Karpas-422 (cell line): Measurements from ENCODE around the gene RBKS. TPM values are rescaled to one million over a fixed set of nuclear protein-coding genes. Genes with fewer than 3 reads are reported as not detected.

Experiments
- DNase-seq: peaks from one replicate; pipeline ENCODE4 v3.0.0-alpha.2; 2015
- H2AFZ ChIP-seq: fragments of 200-600 bp; sonication (generic); 2 replicates; pipeline ENCODE4 v1.6.1; 2014; ENCODE audit warnings: antibody characterized with exemption, low read length, mixed read lengths
- H3K27ac ChIP-seq: fragments of 200-600 bp; sonication (generic); 2 replicates; pipeline ENCODE4 v1.5.1; 2014; ENCODE audit warnings: mild to moderate bottlenecking, low read length, moderate library complexity
- H3K27me3 ChIP-seq: fragments of 200-600 bp; sonication (generic); 2 replicates; pipeline ENCODE4 v1.6.1; 2014; ENCODE audit warnings: low read length, mixed read lengths
- H3K36me3 ChIP-seq: fragments of 200-600 bp; sonication (generic); 2 replicates; pipeline ENCODE4 v1.6.1; 2014; ENCODE audit warnings: low read length, mixed read lengths; ENCODE audit not compliant: insufficient read depth
- H3K4me1 ChIP-seq: fragments of 200-600 bp; sonication (generic); 2 replicates; pipeline ENCODE4 v1.6.1; 2014; ENCODE audit warnings: mild to moderate bottlenecking, low read length, mixed read lengths
- H3K4me2 ChIP-seq: fragments of 200-600 bp; sonication (generic); 2 replicates; pipeline ENCODE4 v1.6.1; 2014; ENCODE audit warnings: low read length, low read depth, mild to moderate bottlenecking; ENCODE audit not compliant: poor library complexity, severe bottlenecking
- H3K4me3 ChIP-seq: fragments of 200-600 bp; sonication (generic); 2 replicates; pipeline ENCODE4 v1.5.1; 2014; ENCODE audit warnings: mild to moderate bottlenecking, antibody characterized with exemption, low read length, mixed read lengths
- H3K79me2 ChIP-seq: fragments of 200-600 bp; sonication (generic); 2 replicates; pipeline ENCODE4 v1.6.1; 2014; ENCODE audit warnings: mild to moderate bottlenecking, low read length, mixed read lengths
- H3K9ac ChIP-seq: fragments of 200-600 bp; sonication (generic); 2 replicates; pipeline ENCODE4 v1.6.0; 2014; ENCODE audit warnings: low read length
- H3K9me2 ChIP-seq: fragments of 200-600 bp; sonication (generic), shearing (Covaris generic); replicated peaks from 2 replicates; pipeline ENCODE4 v1.6.0; 2014; ENCODE audit warnings: mild to moderate bottlenecking, low read length, moderate library complexity; ENCODE audit not compliant: insufficient read depth
- H3K9me3 ChIP-seq: fragments of 300-700, 200-600 bp; sonication (generic); 2 replicates; pipeline ENCODE4 v1.6.1; 2014; ENCODE audit warnings: low read length, mixed read lengths
- H4K20me1 ChIP-seq: fragments of 200-600 bp; sonication (generic); 2 replicates; pipeline ENCODE4 v1.6.1; 2014; ENCODE audit warnings: mild to moderate bottlenecking, antibody characterized with exemption, low read length, low read depth; ENCODE audit not compliant: insufficient read depth
- total RNA-seq: library from RNA; depleted of rRNA; stranded (reverse); fragments of >200 nt; shearing (Covaris generic); gene quantifications from 2 replicates; pipeline ENCODE4 v1.2.3, GENCODE V29; 2014; ENCODE audit warnings: low replicate concordance; rRNA removed

RBKS gene
- 0.90 and 1.6 TPM in 2 replicates for total RNA-seq

DNA sequence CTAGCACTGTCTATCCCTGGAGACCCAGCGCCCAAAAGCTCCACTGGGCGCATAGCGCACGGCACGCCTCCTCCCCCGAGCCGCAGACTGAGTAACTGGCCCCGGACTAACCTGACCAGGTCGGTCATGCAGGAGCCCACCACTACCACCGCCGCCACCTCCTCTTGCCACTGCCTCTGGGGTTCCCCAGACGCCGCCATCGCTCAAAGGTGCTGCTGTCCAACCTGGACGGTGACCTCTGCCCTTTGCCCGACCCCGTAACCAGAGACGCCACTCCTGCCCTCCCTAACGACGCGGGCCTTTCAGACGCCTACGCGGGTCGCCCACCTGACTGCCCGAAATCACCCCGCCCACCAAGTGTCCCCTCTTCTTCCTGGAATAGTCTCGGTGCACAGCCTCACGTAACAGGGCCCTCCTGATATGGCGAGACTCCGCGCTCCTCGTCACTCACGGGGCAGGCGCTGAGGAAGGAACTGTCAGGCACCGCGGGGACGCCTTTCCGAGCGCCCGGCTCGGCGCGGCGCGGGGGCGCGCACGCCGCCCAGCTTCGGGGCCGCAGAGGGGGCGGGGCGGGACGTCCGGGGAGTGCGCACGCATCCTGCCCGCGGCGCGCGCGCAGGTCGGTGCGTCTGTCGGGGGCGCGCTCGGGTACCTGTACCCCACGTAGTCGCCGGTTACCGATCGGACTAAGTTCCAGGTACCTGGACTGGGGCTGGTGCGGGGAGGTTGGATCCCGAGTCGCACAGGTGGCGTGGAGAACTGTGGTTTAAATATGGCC lies at the start of gene RBKS, which contains the start of gene BABAM2:
TSS of gene RBKS (minus strand) at position 242 of the 778 bp plus-strand sequence. CDS start at position 200, 42 bp downstream.
TSS of gene BABAM2 (plus strand) at position 584 of the 778 bp plus-strand sequence. CDS start 3,828 bp downstream, outside the sequence.
- H3K27ac ChIP-seq: peak within 1 kb of the TSS; percentile 81
- H2AFZ ChIP-seq: peak within 1 kb of the TSS; percentile 86
- no peaks in the 10 kb centered on the region for H3K9me2 ChIP-seq
- H3K4me3 ChIP-seq: peak within 1 kb of the TSS; percentile 89
- peak within 1 kb of the TSS; percentile 87 for H3K9ac ChIP-seq
- no peaks in the 10 kb centered on the region for H3K27me3 ChIP-seq
- no peaks in the 10 kb centered on the region for H3K36me3 ChIP-seq
- H3K4me1 ChIP-seq: peaks cover 33% of the 10 kb centered on the region
- DNase-seq: peak; percentile 96
- H3K9me3 ChIP-seq: no peaks in the 10 kb centered on the region
- H3K79me2 ChIP-seq: peaks cover 26% of the 10 kb centered on the region
- H4K20me1 ChIP-seq: no peaks in the 10 kb centered on the region
- H3K4me2 ChIP-seq: peak within 1 kb of the TSS; percentile 98

DNA sequence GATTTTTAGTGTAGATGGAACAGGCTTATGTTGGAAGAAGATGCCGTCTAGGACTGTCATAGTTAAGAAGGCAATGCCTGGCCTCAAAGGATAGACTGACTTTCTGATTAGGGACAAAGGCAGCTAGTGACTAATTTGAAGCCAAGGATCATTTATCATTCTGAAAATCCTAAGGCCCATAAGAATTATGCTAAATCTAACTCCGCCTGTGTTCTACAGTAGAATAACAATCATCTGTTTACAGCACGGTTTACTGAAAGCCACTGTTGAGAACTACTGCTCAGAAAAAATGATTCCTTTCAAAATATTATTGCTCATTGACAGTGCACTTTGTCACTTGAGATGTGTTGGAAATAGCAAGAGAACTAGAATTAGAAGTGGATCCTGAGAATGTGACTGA lies 44.8 kb upstream of the RBKS start:
- Histone ChIP-seq H3K9me2 (no peaks in the 10 kb centered on the region), H3K79me2 (no peaks in the 10 kb centered on the region), H4K20me1 (no peaks in the 10 kb centered on the region), H3K36me3 (no peaks in the 10 kb centered on the region), H3K4me2 (no peak overlapping the region), H3K9me3 (no peaks in the 10 kb centered on the region), H2AFZ (no peak overlapping the region), H3K4me3 (no peak overlapping the region), H3K4me1 (no peaks in the 10 kb centered on the region), H3K27me3 (no peaks in the 10 kb centered on the region), H3K27ac (no peak overlapping the region), H3K9ac (no peak overlapping the region)
- no peak for DNase-seq

DNA sequence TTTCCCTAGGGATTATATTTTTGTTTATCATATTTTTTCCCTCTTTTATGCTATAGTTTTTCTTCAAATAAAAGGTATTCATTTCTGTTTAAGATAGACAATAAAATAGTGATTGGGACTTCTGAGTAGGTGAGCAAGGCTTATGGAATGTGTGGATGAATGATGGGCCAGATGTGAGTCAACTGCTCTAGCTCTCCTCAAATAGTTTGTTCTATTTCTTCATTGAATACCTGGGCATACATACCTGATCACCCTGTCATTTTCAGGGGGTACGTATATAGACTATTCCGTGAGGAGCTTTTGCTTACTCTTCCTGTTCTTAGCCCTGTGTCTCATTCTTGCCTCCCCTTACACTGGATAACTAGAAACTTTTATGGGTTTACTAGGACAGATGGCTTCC lies 42.2 kb upstream of the RBKS start:
- H3K9me3 ChIP-seq: no peaks in the 10 kb centered on the region
- no peak for DNase-seq
- no peaks in the 10 kb centered on the region for H3K79me2 ChIP-seq
- H3K9me2 ChIP-seq: no peaks in the 10 kb centered on the region
- H3K4me3 ChIP-seq: no peak overlapping the region
- no peak overlapping the region for H3K4me2 ChIP-seq
- no peak overlapping the region for H3K27ac ChIP-seq
- H4K20me1 ChIP-seq: no peaks in the 10 kb centered on the region
- H2AFZ ChIP-seq: no peak overlapping the region
- no peaks in the 10 kb centered on the region for H3K27me3 ChIP-seq
- no peaks in the 10 kb centered on the region for H3K4me1 ChIP-seq
- H3K9ac ChIP-seq: no peak overlapping the region
- H3K36me3 ChIP-seq: no peaks in the 10 kb centered on the region

DNA sequence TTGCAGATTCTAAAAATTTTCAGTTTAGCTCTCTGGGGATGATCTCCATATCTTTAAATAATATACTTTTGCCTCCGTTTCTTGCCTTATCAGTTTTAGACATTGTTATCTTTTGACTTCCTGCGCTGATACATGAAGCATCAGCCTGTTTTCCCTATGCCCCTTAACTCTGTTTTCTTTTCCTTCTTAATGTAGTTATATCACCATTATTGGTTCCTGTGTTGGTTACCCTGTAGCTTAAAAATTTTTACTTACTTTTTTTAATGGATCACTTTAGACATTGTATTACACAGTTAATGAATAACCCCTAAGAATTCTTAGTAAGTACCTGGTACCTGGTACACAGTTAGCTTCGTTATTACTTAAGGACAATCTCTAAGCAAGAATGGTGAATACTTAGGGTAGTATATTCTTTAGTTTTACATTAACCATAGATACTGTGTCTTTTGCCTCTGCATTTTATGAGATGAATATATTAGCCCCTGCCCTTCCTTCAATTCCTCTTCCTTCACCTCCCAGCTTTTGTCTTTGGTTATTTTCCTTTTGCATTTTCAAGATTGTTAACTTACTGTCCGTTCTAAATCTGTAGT lies 41.3 kb upstream of the RBKS start:
- H3K4me2 ChIP-seq: no peak overlapping the region
- no peak overlapping the region for H3K9ac ChIP-seq
- no peaks in the 10 kb centered on the region for H4K20me1 ChIP-seq
- no peak overlapping the region for H3K4me3 ChIP-seq
- no peak overlapping the region for H3K27ac ChIP-seq
- DNase-seq: no peak
- H3K27me3 ChIP-seq: no peaks in the 10 kb centered on the region
- H3K9me3 ChIP-seq: no peaks in the 10 kb centered on the region
- no peak overlapping the region for H2AFZ ChIP-seq
- H3K79me2 ChIP-seq: no peaks in the 10 kb centered on the region
- no peaks in the 10 kb centered on the region for H3K4me1 ChIP-seq
- no peaks in the 10 kb centered on the region for H3K9me2 ChIP-seq
- no peaks in the 10 kb centered on the region for H3K36me3 ChIP-seq

DNA sequence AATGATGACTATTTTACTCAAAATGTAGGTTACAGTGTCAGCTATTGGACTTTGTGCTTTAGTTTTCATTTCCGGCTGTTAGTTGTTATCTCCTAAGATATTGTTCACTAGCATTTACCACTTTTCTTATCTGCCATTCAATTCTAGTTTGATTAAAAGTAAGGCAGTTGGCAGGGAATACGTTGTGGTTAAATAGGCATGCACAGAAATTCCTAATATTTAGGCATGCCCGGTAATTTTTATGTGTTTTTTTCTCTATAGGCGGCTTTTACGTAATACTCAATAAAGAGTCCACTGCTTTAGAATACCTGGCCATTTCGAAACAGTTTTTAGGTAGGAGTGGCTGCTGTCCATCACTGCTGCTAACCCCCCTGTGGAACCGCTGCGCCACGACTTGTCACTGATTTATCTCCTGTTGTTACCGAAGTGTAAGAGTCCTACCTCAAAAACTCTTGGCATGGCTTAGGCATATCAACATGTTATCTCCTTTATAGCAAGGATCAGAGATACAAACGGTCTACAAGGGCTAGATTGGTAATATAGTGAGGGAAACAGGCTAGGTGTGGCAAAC lies 39.8 kb upstream of the RBKS start:
- Histone ChIP-seq H3K27ac (no peak overlapping the region), H2AFZ (no peak overlapping the region), H3K27me3 (no peaks in the 10 kb centered on the region), H3K9me2 (no peaks in the 10 kb centered on the region), H3K79me2 (no peaks in the 10 kb centered on the region), H3K4me3 (no peak overlapping the region), H4K20me1 (no peaks in the 10 kb centered on the region), H3K36me3 (no peaks in the 10 kb centered on the region), H3K4me2 (no peak overlapping the region), H3K4me1 (no peaks in the 10 kb centered on the region), H3K9me3 (no peaks in the 10 kb centered on the region), H3K9ac (no peak overlapping the region)
- no peak for DNase-seq

DNA sequence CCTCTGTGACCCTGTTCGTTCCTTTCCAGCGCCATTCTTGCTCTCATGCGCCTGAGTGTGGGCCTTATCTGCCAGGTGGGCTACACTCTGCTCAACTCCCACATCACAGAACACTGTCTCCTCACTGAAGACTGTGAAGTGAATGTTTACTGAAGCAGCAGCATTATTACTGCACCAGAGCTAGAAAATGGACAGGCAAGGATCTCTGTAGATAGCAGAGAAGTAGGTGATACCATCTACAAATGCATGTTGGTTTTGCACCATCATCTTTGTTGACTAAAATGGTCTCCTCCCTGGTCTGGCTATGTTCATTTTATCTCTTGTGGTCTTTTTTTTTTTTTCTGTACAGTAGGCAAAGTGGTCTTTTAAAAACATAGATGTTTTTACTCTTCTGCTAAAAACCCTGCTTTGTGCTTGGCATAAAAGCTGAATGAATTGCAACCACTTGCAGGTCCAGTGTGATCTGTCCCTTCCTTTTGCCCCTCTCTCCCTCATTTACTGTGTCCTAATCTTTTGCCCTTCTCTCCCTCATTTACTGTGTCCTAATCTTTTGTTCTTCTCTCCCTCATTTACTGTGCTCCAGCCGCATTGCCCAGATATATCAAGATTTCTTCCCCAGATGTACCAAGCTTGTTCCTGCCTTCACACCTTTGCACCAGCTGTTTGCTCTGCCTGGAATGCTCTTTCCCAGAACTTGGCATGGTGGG lies 35.7 kb upstream of the RBKS start:
- no peak overlapping the region for H3K27ac ChIP-seq
- H3K4me3 ChIP-seq: no peak overlapping the region
- H3K27me3 ChIP-seq: no peaks in the 10 kb centered on the region
- no peaks in the 10 kb centered on the region for H3K9me2 ChIP-seq
- H3K4me2 ChIP-seq: no peak overlapping the region
- H3K9ac ChIP-seq: no peak overlapping the region
- DNase-seq: no peak
- H4K20me1 ChIP-seq: 0 out of 2 replicates have a peak, but pooled peaks cover 3% of the 10 kb centered on the region
- H3K79me2 ChIP-seq: no peaks in the 10 kb centered on the region
- H3K4me1 ChIP-seq: no peaks in the 10 kb centered on the region
- H3K36me3 ChIP-seq: no peaks in the 10 kb centered on the region
- H3K9me3 ChIP-seq: no peaks in the 10 kb centered on the region
- no peak overlapping the region for H2AFZ ChIP-seq

DNA sequence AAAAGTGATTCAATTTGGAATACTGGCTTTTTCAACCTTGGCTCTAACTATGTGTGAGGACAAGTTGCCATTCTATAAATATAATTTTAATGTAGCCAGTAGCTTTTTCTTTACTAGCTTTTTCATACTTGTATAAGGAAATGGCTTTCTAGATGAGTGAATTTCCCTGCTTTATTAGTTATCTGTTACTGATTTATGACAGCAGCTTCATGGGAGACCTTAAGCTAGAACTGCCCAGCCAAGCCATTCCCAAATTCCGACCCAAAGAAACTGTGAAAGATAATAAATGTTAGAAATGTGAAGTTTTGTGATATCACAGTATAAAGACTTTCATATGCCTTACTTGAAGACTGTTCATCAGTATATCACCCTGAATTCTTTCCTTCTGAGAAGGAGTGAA lies 32.7 kb upstream of the RBKS start:
- no peak overlapping the region for H3K4me3 ChIP-seq
- no peak for DNase-seq
- H3K4me1 ChIP-seq: no peaks in the 10 kb centered on the region
- no peak overlapping the region for H3K9ac ChIP-seq
- no peaks in the 10 kb centered on the region for H3K9me3 ChIP-seq
- no peak overlapping the region for H2AFZ ChIP-seq
- H3K36me3 ChIP-seq: no peaks in the 10 kb centered on the region
- no peaks in the 10 kb centered on the region for H3K27me3 ChIP-seq
- H3K27ac ChIP-seq: no peak overlapping the region
- no peaks in the 10 kb centered on the region for H3K79me2 ChIP-seq
- H4K20me1 ChIP-seq: 0 out of 2 replicates have a peak, but pooled peaks cover 7% of the 10 kb centered on the region
- H3K9me2 ChIP-seq: no peaks in the 10 kb centered on the region
- H3K4me2 ChIP-seq: no peak overlapping the region
